GM19395 (cell line): Measurements from ENCODE around the gene TENM4.

Experiments
- ATAC-seq: cut with Tn5 transposase; IDR thresholded peaks from one replicate; pipeline ENCODE4 v1.9.1; 2021; ENCODE audit warnings: mild to moderate bottlenecking, moderate library complexity; ENCODE audit not compliant: unreplicated experiment

TENM4 gene

DNA sequence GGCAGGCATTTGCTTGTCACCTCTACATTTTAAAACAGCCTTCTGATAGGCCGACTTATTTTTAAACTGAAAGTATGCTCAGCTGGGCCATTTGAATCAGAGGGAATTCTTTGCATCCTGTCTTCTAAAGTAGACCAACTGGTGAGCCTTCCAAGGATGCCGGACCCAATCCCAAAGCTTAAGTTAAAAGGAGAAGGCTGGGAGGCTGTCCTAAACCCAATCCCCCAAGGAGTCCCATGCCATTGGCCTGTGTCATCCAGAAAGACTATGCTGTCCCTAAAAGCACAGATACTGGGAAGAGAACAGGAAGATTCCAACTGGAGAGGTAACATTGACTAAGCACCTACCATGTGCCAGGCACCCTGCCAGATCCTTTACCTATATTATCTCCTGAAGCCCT is 18.0 kb downstream of the TENM4 start:
- ATAC-seq = no peak

DNA sequence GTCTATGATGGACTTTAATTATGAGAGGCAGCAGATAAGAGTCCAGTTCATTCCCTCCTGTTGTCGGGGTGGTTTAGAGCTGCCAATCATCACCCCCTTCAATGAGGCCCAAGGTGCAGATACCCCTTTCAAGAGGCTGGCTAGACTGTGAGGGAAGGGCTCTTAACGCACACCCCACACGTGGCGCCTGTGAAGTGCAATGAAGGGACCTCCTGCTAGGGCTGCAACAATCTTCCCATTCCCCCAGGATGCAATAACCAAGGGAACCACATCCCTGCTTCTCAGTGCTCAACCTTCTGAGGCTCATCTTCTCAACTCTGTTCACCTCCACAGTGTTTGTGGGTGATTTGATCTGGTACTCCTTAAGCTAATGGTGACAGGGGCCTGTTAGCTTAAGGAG is 19.0 kb downstream of the TENM4 start:
- ATAC-seq = no peak

DNA sequence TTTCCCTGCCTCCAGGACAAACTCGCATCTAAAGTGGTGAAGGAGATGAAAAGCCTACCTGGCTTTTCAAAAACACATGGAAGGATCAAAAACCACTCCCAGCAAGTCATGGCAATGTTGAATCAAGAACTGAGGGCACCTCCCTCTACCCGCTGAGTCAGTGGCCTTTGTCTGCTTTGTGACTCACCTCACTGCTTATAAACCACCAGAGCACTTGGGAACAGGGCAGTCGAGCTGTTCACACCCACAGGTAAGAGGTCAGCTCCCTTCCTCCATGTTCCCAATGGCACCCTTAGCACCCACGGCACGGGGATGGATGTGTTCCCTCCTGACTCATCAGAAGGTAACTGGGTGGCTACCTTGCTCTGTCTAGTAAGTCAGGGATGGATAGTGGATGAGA is 21.7 kb downstream of the TENM4 start:
- ATAC-seq = no peak

DNA sequence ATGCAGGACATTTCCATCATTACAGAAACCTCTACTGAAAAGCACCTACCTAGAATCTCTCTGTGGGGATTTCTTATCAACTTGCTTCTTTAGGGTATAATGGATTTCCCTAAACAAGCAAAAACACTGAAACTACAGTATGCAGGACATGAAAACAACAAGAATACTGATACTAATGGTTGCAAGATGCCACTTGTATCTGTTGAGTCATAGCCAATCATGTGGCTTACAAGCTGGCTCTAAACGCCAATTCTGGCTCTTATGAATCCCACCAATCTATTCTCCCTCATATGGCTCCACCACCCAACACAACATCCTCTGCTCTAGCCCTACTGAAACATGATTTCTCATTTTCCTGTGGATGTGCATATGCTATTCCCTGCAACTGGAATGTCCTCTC is 22.6 kb downstream of the TENM4 start:
- no peak for ATAC-seq

DNA sequence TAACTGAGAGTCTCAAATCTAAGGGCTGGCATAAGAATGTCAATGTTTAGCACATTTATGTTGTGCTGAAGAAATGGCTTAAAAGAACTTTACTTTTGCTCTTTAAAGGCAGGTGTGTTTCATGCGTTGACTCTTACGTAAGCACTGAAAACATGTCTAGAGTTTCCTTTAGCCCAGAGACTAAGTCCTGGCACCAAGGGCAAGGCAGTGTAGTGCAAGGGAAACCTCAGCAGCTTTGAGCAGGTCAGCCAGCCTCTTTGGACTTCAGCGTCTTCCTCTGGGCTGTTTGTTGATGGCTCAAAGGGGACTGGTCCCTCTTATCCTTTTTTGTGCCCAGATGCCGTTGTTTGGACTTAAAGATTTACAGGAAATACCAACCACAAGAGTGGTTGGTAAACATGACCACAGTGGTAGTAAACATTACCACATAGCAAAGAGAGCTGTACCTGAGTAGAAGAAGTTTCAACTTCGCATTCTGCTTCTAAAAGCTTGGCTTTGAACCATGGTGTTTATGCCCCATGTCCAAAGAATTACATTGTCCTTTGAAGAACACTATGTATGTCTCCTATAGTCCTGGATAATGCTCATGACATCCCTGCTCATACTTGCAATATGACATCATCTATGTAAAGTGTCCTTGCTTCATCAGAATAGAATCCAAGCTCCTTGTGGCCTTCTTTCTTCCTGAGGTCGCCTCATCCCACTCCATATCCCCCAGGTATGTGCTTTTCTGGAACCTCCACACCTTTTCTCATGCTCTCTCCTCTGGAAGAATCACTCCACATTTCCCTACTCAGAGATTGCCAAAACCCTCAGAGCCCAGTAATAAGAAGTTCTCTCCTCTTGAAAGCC is 23.5 kb downstream of the TENM4 start:
- no peak for ATAC-seq

DNA sequence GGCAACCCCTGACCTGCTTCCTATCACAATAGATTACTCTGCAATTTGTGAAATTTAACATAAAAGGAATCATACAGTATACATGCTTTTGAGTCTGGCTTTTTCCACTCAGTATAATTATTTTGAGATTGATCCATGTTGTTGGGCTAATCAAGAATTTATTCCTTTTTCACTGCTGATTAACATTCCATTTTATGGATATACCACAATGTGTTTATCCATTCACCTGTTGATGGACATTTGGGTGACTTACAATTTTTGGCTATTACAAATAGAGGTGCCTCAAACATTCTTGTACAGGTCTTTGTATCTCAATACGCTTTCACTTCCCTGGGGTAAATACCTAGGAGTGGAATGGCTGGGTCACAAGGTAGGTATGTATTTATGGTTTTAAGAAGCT is 24.9 kb downstream of the TENM4 start:
- no peak for ATAC-seq

DNA sequence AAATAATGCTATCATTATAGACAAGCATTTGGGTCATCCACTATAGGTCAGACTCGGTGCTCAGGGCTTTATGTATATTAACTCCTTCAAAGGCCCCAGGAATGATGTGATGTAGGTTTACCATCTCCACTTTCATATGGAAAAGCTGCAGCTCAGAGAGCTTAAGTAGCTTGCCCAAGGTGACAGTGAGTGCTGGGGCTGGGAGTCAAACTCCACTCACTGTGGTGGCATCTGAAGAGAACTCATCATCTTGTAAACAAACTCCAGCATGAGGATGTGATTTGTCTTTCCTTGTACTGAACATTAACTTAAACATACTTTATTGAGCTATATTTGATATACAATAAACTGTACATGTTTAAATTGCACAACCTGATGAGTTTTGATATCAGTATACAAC is 25.4 kb downstream of the TENM4 start:
- no peak for ATAC-seq

DNA sequence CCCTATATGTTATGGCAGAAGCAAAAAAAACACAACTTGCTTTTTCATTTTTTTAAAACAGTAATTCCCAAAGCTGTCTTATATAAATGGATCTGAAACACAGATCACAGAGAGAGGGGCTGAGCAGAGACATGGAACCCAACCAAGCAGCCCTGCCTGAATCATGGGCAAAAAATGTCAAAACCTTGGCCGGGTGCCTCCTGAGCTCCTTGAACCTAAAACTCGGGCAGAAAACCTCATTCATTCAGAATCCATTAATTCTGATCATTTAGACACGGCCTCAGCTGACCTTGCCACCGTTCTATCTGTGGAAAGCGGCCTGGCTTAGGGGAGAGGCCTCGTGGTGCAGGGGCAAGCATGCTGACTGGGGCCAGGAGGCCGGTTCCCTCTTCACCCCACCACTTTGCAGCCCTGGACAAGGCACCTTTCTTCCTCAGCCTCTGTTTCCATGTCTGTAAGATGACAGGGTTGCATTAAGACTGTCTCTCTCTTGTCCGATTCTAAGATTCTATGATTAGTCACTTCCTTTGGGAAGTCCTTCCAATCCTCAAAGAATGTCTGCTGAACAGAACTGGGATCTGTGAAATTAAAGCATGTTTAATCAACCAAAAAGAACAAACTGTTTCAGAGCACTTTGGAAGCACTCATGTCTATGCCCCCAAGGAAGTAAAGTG is 26.0 kb downstream of the TENM4 start:
- no peak for ATAC-seq

DNA sequence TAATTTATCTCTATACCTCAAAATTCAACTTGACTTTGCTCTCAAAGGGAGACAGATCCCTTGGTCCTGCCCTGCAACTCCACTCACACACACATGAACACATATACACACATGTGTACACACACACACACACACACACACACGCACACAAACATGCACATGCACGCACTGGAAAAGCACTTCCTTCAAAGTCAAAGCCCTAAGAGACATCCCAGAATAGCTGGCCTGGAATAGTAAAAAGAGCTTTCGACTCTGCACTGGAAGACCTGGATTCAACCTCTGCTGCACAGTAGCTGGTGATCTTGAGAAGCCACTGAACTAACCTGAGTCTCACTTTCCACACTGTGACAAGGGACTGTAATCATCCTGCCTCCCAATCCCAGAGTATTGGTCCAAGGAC is 26.8 kb downstream of the TENM4 start:
- no peak for ATAC-seq

DNA sequence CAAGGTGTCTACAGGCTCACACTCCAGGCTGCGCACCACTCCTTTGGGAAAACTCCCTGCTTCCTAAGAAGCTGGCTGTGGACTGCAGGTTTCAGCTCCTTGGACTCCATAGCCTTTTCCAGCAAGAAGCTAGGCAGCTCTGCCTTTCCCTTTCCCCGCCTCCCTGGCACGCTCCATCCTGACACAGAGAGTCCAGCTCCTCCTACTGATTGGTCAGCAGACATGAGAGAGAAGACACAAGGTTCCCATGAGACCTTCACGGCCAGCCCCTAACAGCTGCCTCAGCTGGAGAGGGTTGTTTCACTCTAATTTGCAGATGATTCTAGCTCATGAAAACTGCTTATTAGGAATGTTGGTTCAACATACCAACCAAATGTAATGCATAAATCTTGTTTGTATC is 27.6 kb downstream of the TENM4 start:
- no peak for ATAC-seq

DNA sequence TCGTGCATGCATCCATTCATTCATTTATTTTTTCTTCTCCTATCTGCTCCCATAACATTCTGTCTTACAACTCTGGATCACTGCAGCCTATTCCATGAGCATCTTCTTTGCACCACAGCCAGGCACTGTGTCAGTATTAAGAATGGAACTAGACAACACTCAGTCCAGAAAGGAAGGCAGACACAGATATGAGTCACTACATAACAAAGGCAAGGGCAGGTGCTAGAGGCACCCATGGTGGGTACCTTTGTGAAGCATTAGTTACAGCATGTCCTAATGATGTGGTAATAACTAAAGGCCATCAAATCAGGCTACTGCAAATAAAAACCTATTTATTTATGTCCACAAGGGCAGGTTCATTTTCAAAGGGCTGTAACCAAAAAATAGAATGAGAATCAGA is 28.1 kb downstream of the TENM4 start:
- no peak for ATAC-seq

DNA sequence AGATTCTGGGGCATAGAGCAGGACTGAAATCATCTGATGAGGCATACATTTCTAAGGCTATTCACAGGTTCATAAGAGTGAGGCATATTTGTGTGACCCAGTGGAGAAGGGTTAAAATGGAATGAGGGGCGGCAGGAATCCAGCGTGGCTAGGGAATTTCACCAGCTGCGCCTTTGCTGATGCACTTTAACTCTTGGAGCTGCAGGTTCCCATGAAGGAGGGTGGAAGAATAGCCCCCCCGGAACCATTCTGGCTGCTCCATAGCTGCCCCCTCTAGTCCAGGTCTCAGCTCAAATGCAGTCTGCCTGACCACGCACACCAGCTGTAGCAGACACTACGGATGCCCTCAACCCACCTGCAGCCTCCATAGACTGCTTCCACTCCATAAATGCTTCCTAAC is 31.5 kb downstream of the TENM4 start:
- no peak for ATAC-seq

DNA sequence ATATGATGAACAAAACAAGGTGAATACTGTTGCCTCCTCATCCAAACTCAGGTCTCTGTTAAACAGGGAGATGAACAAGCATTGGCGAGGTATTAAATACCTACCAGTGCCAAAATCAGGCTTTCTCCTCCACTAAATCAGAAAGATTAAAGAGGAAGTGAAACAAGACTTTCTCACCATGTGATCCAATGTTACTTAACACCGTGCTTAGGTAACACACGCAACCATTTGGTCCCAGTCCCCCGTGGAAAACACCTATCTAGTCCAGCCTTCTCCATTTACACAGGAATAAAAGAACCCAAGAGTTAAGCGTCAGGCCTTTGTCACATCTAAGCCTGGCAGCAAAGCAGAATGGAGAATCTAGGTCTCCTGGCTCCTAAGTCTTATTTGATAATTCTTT is 34.5 kb downstream of the TENM4 start:
- peak; percentile 96 for ATAC-seq

DNA sequence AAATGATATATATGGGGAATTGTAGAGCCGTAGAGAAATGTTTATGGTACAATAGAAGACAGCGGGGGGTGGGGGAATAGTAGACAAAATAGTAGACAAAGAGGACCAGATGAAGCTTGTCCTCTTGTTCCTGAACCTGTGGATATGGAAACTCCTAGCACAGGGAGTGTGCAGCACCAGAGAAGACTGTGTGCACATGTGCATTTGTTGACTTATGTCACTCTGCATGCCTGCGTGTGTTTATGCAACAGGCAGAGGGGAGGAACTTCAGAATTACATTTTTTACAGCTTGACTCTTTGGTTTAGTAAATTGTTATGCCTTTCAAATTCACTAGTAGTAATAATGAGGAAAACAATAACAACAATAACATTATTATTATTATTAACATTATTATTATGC is 36.0 kb downstream of the TENM4 start:
- ATAC-seq = no peak

DNA sequence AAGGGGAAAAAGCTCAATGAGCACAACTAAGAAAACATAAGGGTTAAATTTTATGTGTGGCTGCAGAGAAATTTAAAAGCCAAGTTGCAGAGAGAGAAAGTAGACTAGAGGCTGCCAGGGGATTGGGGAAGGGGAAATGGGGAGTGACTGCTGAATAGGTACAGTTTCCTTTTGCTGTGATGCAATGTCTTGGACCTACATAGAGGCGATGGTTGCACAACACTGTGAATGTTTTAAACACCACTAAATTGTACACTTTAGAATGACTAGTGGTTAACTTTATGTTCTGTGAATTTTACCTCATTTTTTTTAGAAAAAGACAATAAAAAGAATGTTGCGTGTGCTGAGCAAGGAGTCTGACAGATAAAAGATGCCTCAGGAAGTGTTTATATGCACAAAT is 36.5 kb downstream of the TENM4 start:
- ATAC-seq = no peak

DNA sequence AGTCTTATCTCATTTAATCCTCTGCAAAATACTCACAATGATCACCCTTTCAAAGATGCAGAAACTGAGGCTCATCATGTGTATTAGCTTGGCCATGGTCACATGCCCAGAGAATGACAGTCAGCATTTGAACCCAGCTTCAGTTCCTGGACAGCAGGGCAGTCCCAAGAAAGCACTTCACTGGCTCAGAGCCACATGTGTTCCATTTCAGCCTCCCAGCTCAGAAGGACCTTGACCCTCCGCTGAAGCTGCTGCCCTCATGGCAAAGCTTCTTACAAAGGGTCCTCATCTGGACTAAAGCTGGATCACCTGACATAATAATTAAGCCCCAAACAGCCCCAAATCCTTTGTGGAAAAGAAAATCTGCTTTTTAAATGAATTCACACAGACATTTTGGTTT is 37.0 kb downstream of the TENM4 start:
- ATAC-seq = no peak

DNA sequence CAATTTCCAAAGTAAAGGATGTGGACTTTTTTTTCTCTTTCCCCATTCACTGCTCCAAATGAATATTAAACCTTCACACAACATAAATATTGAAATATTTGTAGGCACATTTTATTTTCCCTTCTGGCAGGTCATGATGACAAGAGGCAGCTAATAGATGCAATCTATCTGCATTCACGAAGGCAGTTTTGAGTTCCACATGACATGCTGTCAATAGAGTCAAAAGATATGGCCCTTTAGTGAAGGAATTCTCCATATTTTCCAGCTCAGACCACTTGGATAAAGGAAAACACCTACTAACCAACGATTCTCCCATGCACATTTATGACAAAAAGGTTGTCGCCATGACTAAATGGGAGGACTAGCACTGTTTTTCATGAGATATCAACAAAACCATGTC is 37.9 kb downstream of the TENM4 start:
- ATAC-seq = no peak

DNA sequence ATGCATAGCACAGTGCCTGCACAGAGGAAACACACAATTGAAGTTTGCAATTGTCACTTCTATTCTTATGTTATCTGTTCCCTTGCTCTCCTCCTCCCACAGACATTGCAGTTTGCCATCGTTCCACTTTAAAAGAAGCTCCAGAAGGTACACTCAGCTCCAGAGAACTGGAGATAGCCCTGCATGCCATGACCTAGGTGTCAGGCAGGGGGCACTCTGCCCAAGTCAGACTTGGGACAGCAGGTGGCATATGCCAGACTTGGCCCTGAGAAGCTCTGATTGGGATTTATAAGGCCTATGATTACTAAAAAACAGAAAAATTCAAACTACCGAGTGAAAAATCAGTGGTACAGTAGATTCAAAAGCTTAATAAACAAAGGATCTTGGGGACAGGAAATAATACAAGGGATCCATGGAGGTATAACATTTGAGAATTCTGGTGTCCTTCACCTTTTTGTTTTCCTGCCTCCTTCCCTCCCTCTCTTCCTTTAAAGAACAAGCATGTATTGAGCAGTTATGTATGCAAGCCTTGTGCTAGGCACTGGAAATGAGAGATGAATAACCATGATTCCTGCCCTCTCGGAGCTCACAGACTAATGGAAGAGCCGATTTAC is 40.0 kb downstream of the TENM4 start:
- ATAC-seq = peak; percentile 73

DNA sequence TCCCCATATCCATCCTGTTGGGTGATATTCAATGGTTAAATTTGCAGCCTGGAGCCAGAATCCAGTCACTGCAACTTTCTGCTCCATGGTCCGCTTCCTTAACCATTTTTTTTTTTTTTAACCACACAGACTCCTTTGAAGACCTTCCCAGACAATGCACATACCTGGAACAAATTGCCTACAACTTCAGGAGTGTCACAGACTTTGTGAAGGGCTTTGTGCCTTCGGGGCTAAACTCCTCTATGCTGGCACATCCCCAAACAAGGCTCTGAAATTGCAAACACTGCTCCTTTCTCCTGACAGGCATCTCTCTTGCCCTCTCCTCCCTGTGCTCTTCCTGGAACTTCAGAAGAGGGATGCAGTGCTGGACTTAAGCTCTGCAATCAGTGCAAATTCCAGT is 40.6 kb downstream of the TENM4 start:
- no peak for ATAC-seq

DNA sequence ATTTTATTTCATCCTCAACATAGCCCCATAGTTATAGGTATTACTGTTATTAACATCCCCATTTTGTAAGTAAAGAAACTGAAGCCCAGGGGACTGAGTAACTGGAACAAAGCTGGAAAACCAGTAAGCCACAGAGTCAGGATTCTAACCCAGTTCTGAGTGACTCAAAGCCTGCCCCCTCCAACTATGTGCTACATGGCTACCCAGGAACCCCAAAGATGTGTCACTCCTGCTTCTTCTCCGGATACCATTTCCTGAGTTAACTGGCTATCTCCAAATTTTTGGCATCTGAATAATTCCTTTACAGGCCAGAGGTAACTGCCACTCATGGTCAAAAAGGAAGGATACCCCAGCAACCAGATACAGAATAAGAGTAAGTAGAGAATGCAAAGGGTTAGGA is 43.6 kb downstream of the TENM4 start:
- no peak for ATAC-seq

DNA sequence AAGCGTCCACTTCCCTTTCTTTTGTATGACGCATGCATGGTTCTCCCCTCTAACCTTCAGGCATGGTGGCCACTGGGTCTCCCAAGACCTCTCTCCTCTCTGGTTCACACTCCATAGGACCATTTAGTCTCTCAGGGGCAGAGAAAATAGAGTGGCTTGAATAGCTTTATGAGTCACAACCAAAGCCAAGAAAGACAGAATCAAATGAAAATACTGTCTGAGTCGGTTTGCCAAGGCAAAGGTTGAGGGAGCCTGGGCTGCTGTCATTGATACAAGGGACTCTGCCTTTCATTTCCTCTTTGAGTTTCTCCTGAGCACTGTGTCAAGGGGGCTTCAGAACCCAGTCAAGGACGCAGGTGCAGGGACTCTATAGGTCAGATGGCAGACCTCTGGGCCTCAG is 44.2 kb downstream of the TENM4 start:
- no peak for ATAC-seq

DNA sequence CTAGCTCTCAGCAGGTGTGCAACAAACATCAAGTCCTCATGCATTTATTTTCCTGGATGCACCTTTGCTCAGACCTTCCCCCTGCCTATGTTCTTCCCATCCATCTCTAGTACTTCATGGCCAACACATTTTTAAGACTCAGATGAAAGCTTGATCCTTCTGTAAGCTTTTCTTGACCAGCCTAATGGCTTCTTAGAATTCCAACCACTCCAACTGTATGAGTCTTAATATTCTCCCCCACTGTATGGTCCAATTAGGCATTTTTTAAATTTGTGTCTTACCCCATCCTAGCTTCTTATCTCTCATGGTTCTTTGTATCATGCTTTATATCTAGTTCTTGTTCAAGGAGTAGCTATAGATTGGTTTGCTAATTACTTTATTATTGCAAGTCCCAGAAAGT is 44.8 kb downstream of the TENM4 start:
- no peak for ATAC-seq
